SK-N-SH (cell line): ENCODE data around the gene PRLR.

ENCODE experiments used
- CTCF ChIP-seq: fragments of 200-600 bp; sonication (generic); IDR thresholded peaks from 2 replicates; pipeline ENCODE4 v1.6.1; 2017; ENCODE audit warnings: antibody characterized with exemption, mild to moderate bottlenecking, moderate library complexity
- EP300 ChIP-seq, 2 experiments: IDR thresholded peaks; 2 replicates each; pipeline versions ENCODE4 v1.4.0 to v1.6.1; 2012; ENCODE audit warnings: borderline replicate concordance in 1 of 2, low read depth in 1 of 2, low read length in 1 of 2
- GABPA ChIP-seq: IDR thresholded peaks from 2 replicates; pipeline ENCODE4 v1.4.0; 2012; ENCODE audit warnings: low read depth, mild to moderate bottlenecking
- NRF1 ChIP-seq: IDR thresholded peaks from 2 replicates; pipeline ENCODE4 v1.6.1; 2012; ENCODE audit warnings: low read depth, mild to moderate bottlenecking, low read length
- PBX3 ChIP-seq: IDR thresholded peaks from 2 replicates; pipeline ENCODE4; 2012
- POLR2AphosphoS5 ChIP-seq: IDR thresholded peaks from 2 replicates; pipeline ENCODE4 v1.6.1; 2012; ENCODE audit warnings: low read depth, low read length
- REST ChIP-seq: IDR thresholded peaks from 2 replicates; pipeline ENCODE4 v1.6.1; 2012; ENCODE audit warnings: mild to moderate bottlenecking, low read depth, low read length, moderate library complexity
- SIN3A ChIP-seq: IDR thresholded peaks from 2 replicates; pipeline ENCODE4 v1.6.1; 2012; ENCODE audit warnings: low read depth, mild to moderate bottlenecking, low read length, moderate library complexity, borderline replicate concordance
- USF1 ChIP-seq: IDR thresholded peaks from 2 replicates; pipeline ENCODE4 v1.4.0; 2012; ENCODE audit warnings: low read depth, borderline replicate concordance
- YY1 ChIP-seq: IDR thresholded peaks from 2 replicates; pipeline ENCODE4 v1.4.0; 2012; ENCODE audit warnings: low read depth, mild to moderate bottlenecking
- ZBTB33 ChIP-seq: IDR thresholded peaks from 2 replicates; pipeline ENCODE4 v1.4.0; 2012; ENCODE audit warnings: low read depth, borderline replicate concordance

GRCh38 chr5:35269006-35269405 lies 38.7 kb upstream of the PRLR start:
- TF ChIP-seq YY1 = no peak
- TF ChIP-seq POLR2AphosphoS5 = no peak
- no peak for TF ChIP-seq CTCF
- TF ChIP-seq ZBTB33 = no peak
- TF ChIP-seq USF1 = no peak
- TF ChIP-seq NRF1 = no peak
- TF ChIP-seq PBX3 = no peak
- TF ChIP-seq EP300 (IDR thresholded peaks at IDR 0.05; ENCODE audit: borderline replicate concordance in 1 of 2, low read depth in 1 of 2, low read length in 1 of 2) = no peak
- TF ChIP-seq REST = no peak
- TF ChIP-seq SIN3A = no peak
- TF ChIP-seq GABPA = no peak
